ENCODE measurements around the gene TPD52L2.

DNA sequence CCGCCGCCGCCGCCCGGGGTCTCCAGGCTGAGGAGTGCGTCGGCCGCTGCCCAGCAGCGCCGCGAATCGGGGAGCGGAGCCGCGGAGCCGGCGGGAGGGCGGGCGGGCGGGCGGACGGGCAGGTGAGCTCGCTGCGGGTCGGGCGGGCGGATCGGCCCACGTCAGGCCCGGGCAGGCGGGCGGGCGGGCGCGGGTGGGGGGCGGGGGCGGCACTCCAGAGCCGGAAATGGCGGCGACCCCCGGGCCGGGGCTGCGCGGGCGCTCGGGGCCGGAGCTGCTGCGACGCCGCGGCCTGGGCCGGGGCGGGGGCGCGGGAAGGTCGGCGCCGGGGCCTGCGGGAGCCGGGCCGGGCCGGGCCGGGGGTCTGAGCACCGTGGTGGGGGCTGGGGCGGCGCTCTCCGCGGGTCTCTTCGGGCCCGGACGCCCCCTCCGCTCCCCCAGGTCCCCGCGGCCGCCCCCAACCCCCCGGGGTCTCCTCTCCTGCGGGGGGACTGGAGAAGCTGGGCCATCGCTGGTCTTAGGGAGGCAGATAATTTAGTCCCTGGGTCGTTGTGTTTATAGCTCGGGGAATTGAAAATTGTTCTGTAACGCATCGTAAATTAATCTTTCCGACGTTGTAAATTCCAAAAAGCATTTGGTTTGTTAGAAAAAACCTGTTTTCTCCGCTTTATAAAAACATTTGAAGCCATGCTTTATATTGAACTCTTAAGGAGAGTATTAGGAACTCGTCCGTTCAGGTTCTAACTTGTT, 30.3 kb downstream of the TPD52L2 start:
- TF ChIP-seq CHD4 (IDR thresholded peaks at IDR 0.05; ENCODE audit: borderline replicate concordance) (no peak), CEBPB (IDR thresholded peaks at IDR 0.05) (no peak), ESRRA (IDR thresholded peaks at IDR 0.05; ENCODE audit: borderline replicate concordance, low read length) (no peak), POLR2A (IDR thresholded peaks at IDR 0.05; ENCODE audit: low read length) (no peak), MYC (IDR thresholded peaks at IDR 0.05; ENCODE audit: borderline replicate concordance, low read length) (no peak), RARB (CRISPR knock-in tag; IDR thresholded peaks at IDR 0.05) (no peak), KDM5A (IDR thresholded peaks at IDR 0.05) (no peak), RAD21 (conservative IDR thresholded peaks at IDR 0.05 in 1 of 2, IDR thresholded peaks at IDR 0.05 in 1 of 2) (no peak)
- TF ChIP-seq, protein P1, sequence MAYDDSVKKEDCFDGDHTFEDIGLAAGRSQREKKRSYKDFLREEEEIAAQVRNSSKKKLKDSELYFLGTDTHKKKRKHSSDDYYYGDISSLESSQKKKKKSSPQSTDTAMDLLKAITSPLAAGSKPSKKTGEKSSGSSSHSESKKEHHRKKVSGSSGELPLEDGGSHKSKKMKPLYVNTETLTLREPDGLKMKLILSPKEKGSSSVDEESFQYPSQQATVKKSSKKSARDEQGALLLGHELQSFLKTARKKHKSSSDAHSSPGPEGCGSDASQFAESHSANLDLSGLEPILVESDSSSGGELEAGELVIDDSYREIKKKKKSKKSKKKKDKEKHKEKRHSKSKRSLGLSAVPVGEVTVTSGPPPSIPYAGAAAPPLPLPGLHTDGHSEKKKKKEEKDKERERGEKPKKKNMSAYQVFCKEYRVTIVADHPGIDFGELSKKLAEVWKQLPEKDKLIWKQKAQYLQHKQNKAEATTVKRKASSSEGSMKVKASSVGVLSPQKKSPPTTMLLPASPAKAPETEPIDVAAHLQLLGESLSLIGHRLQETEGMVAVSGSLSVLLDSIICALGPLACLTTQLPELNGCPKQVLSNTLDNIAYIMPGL (CRISPR knock-in tag; IDR thresholded peaks at IDR 0.05; ENCODE audit: borderline replicate concordance) = no peak
- TF ChIP-seq, protein P2, sequence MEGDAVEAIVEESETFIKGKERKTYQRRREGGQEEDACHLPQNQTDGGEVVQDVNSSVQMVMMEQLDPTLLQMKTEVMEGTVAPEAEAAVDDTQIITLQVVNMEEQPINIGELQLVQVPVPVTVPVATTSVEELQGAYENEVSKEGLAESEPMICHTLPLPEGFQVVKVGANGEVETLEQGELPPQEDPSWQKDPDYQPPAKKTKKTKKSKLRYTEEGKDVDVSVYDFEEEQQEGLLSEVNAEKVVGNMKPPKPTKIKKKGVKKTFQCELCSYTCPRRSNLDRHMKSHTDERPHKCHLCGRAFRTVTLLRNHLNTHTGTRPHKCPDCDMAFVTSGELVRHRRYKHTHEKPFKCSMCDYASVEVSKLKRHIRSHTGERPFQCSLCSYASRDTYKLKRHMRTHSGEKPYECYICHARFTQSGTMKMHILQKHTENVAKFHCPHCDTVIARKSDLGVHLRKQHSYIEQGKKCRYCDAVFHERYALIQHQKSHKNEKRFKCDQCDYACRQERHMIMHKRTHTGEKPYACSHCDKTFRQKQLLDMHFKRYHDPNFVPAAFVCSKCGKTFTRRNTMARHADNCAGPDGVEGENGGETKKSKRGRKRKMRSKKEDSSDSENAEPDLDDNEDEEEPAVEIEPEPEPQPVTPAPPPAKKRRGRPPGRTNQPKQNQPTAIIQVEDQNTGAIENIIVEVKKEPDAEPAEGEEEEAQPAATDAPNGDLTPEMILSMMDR (IDR thresholded peaks at IDR 0.05) = no peak

All from A549 (cell line).